Activated T-helper 1 cell treated with anti-CD3 and anti-CD28 coated beads, Interleukin-12 subunit alpha, Interleukin-12 subunit beta, Interleukin-2, Interleukin-4 antibody, amounts not matched to agents 30 ng/mL and 10 ng/mL and 1 ng/mL, durations not matched to agents 14 hours and 24 hours and 36 hours (primary cell): ENCODE data around the gene MTF2. TPM values are rescaled to one million over a fixed set of nuclear protein-coding genes. Genes with fewer than 3 reads are reported as not detected.
A peak's percentile ranks its signal among the peaks of the same experiment; 100 is the strongest.

ENCODE experiments used
- DNase-seq: peaks from one replicate; pipeline ENCODE4 v3.0.0; 2021; ENCODE audit warnings: low spot score
- H3K27ac Mint-ChIP-seq: one replicate; pipeline ENCODE4 v1.8.0; 2021; ENCODE audit warnings: mild to moderate bottlenecking, mixed read lengths
- H3K27me3 Mint-ChIP-seq: one replicate; pipeline ENCODE4 v1.8.0; 2022; ENCODE audit warnings: mild to moderate bottlenecking, moderate library complexity, mixed read lengths; ENCODE audit not compliant: insufficient read depth
- H3K36me3 Mint-ChIP-seq: one replicate; pipeline ENCODE4 v1.8.0; 2021; ENCODE audit warnings: low read depth, mixed read lengths
- H3K4me1 Mint-ChIP-seq: one replicate; pipeline ENCODE4 v1.8.0; 2021; ENCODE audit warnings: low read depth, mixed read lengths
- H3K4me3 Mint-ChIP-seq: one replicate; pipeline ENCODE4 v1.8.0; 2021; ENCODE audit warnings: mild to moderate bottlenecking, moderate library complexity, mixed read lengths
- H3K9me3 Mint-ChIP-seq: one replicate; pipeline ENCODE4 v1.8.0; 2021; ENCODE audit warnings: mixed read lengths
- intact Hi-C: fragments of 100-400 bp; cut with micrococcal nuclease; formaldehyde crosslinking; loops from one replicate; pipeline ENCODE4 v1.15.1; 2024
- total RNA-seq: library from RNA; stranded (reverse); gene quantifications from 2 replicates; pipeline ENCODE4 v1.2.3, GENCODE V29; 2022

Gene MTF2
- total RNA-seq, 1 donor from 2014 or later, result 68.4 TPM

DNA sequence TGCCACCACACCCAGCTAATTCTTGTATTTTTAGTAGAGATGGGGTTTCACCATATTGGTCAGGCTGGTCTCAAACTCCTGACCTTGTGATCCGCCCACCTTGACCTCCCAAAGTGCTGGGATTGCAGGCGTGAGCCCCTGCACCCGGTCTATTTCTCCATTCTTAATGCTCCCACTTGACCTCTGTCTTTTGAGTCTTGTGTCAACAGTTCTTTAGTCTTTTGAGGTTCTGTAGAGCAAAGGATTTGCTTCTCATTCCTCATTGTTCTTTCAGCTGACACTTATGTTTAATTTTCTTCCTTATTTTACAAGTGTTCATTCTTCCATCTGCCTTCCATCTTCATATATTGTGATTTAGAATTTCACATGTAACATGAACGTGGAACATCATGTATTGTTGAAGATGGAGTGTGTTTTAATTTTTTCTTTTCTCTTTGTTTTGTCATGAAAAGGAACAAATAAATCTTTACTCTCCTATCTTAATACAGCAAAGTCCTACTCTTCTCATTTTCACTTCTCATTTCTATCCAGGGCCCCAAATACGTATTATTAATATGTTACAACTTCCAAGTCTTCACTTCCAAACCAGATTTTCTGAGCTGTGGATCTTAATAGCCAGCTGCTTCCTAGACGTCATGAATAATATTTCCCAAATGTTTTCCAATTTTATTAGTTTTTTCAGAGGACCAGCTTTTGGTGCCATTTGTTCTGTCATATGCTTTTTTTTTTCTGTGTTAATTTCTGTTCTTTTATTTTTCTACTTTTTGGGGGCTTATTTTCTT is 16.9 kb downstream of the MTF2 start:
- H3K4me1 Mint-ChIP-seq, result peaks cover 29% of the 10 kb centered on the region

GRCh38 chr1:93102142-93102541 is 23.1 kb downstream of the MTF2 start:
- H3K4me1 Mint-ChIP-seq, result peaks cover 11% of the 10 kb centered on the region
- intact Hi-C loops, result no loop called here
- H3K4me3 Mint-ChIP-seq, result no peak overlapping the region
- H3K27ac Mint-ChIP-seq, result peak overlapping the region; percentile 11
- peaks cover 4% of the 10 kb centered on the region for H3K9me3 Mint-ChIP-seq
- no peak for DNase-seq
- H3K27me3 Mint-ChIP-seq, result no peaks in the 10 kb centered on the region
- H3K36me3 Mint-ChIP-seq, result peaks cover 29% of the 10 kb centered on the region

More for the DNA sequence above, 16.9 kb downstream of the MTF2 start:
- no peak for DNase-seq
- intact Hi-C loops, result no loop called here
- Mint-ChIP-seq H3K27me3 (no peaks in the 10 kb centered on the region), H3K9me3 (no peaks in the 10 kb centered on the region), H3K4me3 (no peak overlapping the region), H3K27ac (peak overlapping the region; percentile 30), H3K36me3 (peaks cover 8% of the 10 kb centered on the region)

GRCh38 chr1:93106226-93106625 is 27.1 kb downstream of the MTF2 start:
- no peak overlapping the region for H3K4me3 Mint-ChIP-seq
- no peak overlapping the region for H3K27ac Mint-ChIP-seq
- no peaks in the 10 kb centered on the region for H3K27me3 Mint-ChIP-seq
- DNase-seq, result no peak
- peaks cover 45% of the 10 kb centered on the region for H3K36me3 Mint-ChIP-seq
- H3K9me3 Mint-ChIP-seq, result peaks cover 11% of the 10 kb centered on the region
- intact Hi-C loops, result no loop called here
- H3K4me1 Mint-ChIP-seq, result peaks cover 6% of the 10 kb centered on the region

GRCh38 chr1:93107395-93107794 is 28.3 kb downstream of the MTF2 start:
- H3K27me3 Mint-ChIP-seq, result no peaks in the 10 kb centered on the region
- H3K27ac Mint-ChIP-seq, result no peak overlapping the region
- H3K36me3 Mint-ChIP-seq, result peaks cover 40% of the 10 kb centered on the region
- intact Hi-C loops, result no loop called here
- peaks cover 15% of the 10 kb centered on the region for H3K4me1 Mint-ChIP-seq
- no peak for DNase-seq
- H3K9me3 Mint-ChIP-seq, result peaks cover 11% of the 10 kb centered on the region
- no peak overlapping the region for H3K4me3 Mint-ChIP-seq

DNA sequence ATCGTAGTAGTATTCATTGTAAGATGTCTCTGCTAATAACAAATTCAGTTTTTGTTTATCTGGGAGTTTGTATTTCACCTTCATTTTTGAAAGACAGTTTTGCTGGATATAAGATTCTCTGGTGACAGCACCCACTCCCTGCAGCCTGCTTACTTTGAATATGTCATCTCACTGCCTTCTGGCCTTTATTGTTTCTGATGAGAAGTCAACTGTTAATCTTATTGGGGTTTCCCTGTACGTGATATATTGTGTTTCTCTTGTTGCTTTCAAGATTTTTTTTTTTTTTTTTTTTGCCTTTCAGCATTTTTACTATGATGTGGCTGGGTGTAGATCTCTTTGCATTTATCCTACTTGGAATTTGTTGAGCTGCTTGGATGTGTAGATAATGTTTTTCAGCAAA is 29.3 kb downstream of the MTF2 start:
- intact Hi-C loops, result no loop called here
- Mint-ChIP-seq H3K27ac (no peak overlapping the region), H3K9me3 (peaks cover 11% of the 10 kb centered on the region), H3K4me1 (peaks cover 15% of the 10 kb centered on the region), H3K4me3 (no peak overlapping the region), H3K36me3 (peaks cover 39% of the 10 kb centered on the region), H3K27me3 (no peaks in the 10 kb centered on the region)
- no peak for DNase-seq

DNA sequence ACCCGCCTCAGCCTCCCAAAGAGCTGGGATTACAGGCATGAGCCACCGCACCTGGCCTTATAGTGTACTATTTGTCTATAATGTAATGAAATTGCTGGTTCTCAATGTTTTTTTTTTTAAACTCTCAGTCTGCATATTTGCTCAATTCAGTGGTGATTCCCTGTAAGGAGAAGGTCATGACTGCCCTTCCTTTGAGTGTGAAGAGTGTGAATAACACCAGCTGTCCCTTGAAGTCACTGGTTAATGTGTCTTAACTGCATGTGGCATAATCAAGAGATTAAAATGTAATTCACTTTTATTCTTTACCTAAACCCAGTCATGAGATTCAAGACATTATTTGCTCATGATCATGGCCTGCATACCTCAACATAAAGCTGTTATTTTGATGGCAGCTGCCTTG is 30.5 kb downstream of the MTF2 start:
- Mint-ChIP-seq H3K9me3 (peaks cover 11% of the 10 kb centered on the region), H3K4me3 (no peak overlapping the region), H3K36me3 (peaks cover 33% of the 10 kb centered on the region), H3K27me3 (no peaks in the 10 kb centered on the region), H3K4me1 (peaks cover 20% of the 10 kb centered on the region), H3K27ac (no peak overlapping the region)
- intact Hi-C loops, result no loop called here
- no peak for DNase-seq

DNA sequence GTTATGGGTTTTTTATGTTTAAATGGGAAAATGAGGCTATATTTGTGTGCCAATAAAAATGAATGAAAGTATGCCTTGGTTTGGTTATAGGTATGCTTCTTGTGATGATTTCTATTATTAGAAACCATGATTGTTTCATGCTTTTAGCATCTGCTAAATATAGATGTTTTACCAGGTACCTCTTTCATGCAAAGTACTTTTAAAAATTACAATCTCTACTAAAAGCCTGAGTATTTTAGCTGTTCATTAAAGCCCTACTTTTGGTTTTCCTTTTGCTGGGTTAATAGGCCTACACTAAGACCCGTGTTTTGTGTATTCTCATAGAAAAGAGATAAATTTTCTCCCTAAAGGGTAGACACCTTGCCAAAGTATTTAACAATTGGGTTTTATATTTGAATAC is 32.0 kb downstream of the MTF2 start:
- Mint-ChIP-seq H3K27me3 (no peaks in the 10 kb centered on the region), H3K4me3 (no peak overlapping the region), H3K4me1 (peaks cover 16% of the 10 kb centered on the region), H3K27ac (no peak overlapping the region), H3K36me3 (peaks cover 27% of the 10 kb centered on the region), H3K9me3 (peaks cover 8% of the 10 kb centered on the region)
- no peak for DNase-seq
- intact Hi-C loops, result no loop called here

DNA sequence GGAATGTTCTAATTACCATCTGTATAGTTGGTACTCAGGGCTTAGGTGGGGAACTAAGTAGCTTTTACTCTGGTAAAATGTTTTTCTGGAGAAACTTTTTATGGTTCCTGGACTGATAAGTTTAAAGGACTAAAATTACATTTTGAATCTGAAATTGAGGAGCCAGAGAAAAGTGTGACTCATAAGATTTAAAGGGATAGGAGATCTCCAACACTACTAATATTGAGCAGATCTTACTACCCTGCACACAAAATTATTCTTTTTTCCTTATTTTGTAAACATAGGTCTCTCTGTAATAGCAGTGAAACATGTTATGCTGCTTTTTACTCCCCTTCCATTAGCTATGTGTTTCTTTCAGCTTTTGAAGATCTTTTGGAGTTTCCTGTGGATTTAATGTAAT is 32.5 kb downstream of the MTF2 start:
- H3K27me3 Mint-ChIP-seq, result no peaks in the 10 kb centered on the region
- H3K36me3 Mint-ChIP-seq, result peaks cover 29% of the 10 kb centered on the region
- DNase-seq, result no peak
- peaks cover 15% of the 10 kb centered on the region for H3K4me1 Mint-ChIP-seq
- H3K9me3 Mint-ChIP-seq, result peaks cover 8% of the 10 kb centered on the region
- intact Hi-C loops, result no loop called here
- H3K4me3 Mint-ChIP-seq, result no peak overlapping the region
- H3K27ac Mint-ChIP-seq, result no peak overlapping the region

- peaks cover 25% of the 10 kb centered on the region for H3K36me3 Mint-ChIP-seq
Observed at GRCh38 chr1:93113127-93113526, 34.0 kb downstream of the MTF2 start.

GRCh38 chr1:93114391-93114790 is 35.3 kb downstream of the MTF2 start:
- DNase-seq, result no peak
- Mint-ChIP-seq H3K36me3 (peaks cover 21% of the 10 kb centered on the region), H3K9me3 (no peaks in the 10 kb centered on the region), H3K4me1 (peaks cover 15% of the 10 kb centered on the region), H3K4me3 (no peak overlapping the region), H3K27me3 (no peaks in the 10 kb centered on the region), H3K27ac (no peak overlapping the region)
- intact Hi-C loops, result no loop called here

More at GRCh38 chr1:93113127-93113526, 34.0 kb downstream of the MTF2 start:
- Mint-ChIP-seq H3K4me3 (no peak overlapping the region), H3K27ac (peak overlapping the region; percentile 50), H3K9me3 (peaks cover 7% of the 10 kb centered on the region), H3K4me1 (peaks cover 15% of the 10 kb centered on the region), H3K27me3 (no peaks in the 10 kb centered on the region)
- no peak for DNase-seq
- intact Hi-C loops, result no loop called here

GRCh38 chr1:93120614-93121013 is 41.5 kb downstream of the MTF2 start:
- intact Hi-C loops, result no loop called here
- Mint-ChIP-seq H3K27ac (no peak overlapping the region), H3K27me3 (no peaks in the 10 kb centered on the region), H3K4me3 (no peak overlapping the region), H3K36me3 (peaks cover 26% of the 10 kb centered on the region), H3K9me3 (no peaks in the 10 kb centered on the region), H3K4me1 (no peaks in the 10 kb centered on the region)
- no peak for DNase-seq

GRCh38 chr1:93123201-93123783 is 44.2 kb downstream of the MTF2 start:
- Mint-ChIP-seq H3K9me3 (no peaks in the 10 kb centered on the region), H3K36me3 (peaks cover 20% of the 10 kb centered on the region), H3K27ac (no peak overlapping the region), H3K27me3 (no peaks in the 10 kb centered on the region), H3K4me1 (no peaks in the 10 kb centered on the region), H3K4me3 (no peak overlapping the region)
- intact Hi-C loops, result no loop called here
- no peak for DNase-seq

DNA sequence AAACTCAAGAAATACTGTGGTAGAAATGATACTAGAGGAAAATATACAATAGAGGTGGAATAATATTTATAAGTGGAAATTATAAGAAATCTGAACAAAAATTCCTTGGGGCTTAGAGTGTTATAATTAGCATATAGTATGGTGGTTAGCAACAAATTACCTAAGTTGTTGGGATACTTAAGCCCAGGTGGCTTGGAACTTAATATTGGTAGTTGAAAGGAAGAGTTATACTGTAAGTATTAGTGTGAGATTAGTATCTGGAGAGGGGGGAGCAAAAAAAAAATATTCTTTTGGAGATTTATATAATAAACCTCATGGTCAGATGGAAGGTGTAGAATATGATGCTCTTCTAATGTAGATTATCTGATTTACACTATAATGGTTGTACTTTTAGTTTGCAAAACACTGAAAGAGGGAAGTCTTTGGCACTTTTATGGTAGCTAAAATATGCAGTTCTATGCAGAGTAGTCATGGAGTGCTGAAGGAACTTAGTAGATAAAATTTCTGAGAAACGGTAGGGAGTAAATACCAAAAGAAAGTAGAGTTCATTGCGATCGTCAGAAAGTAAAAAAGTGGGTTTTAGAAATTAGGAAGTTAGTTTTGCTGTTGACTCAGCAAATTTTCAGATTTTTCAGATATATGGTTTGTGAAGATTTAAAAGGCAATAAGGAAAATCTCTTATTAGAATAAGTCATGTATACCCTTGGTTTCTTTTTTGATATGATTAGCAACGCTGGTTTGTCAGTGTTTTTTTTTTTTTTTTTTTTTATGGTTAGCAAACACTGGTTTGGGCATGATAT is 45.7 kb downstream of the MTF2 start:
- Mint-ChIP-seq H3K27ac (no peak overlapping the region), H3K4me3 (no peak overlapping the region), H3K36me3 (peaks cover 21% of the 10 kb centered on the region), H3K9me3 (no peaks in the 10 kb centered on the region), H3K4me1 (no peaks in the 10 kb centered on the region), H3K27me3 (no peaks in the 10 kb centered on the region)
- intact Hi-C loops, result loop anchor here (5.0 kb wide), 1 partner anchor 42 kb away; no protein-coding TSS in a partner anchor
- no peak for DNase-seq
